Body of pancreas (tissue), 4 donors: ENCODE measurements around the gene TTLL5. TPM values are rescaled to one million over a fixed set of nuclear protein-coding genes. Genes with fewer than 3 reads are reported as not detected.

Experiments used
- ATAC-seq: fragments of 150-250 bp; one replicate; pipeline ENCODE4 v1.9.1; 2016
- DNase-seq, 4 donors: peaks; one replicate each; pipeline ENCODE4 v3.0.0-alpha.2; 2019
- H3K27ac ChIP-seq, 4 donors: fragments of 200-600 bp; sonication (generic); 1 replicate in 3 of 4; 2 replicates in 1 of 4; pipeline versions ENCODE4 v1.5.1 to v1.6.1; 2016 to 2019; ENCODE audit warnings: mild to moderate bottlenecking in 1 of 4, mixed read lengths in 1 of 4, moderate library complexity in 1 of 4
- H3K27me3 ChIP-seq, 2 donors: fragments of 200-600 bp; sonication (generic); one replicate each; pipeline ENCODE4 v1.6.0; 2016; ENCODE audit warnings: mild to moderate bottlenecking in 1 of 2
- H3K36me3 ChIP-seq, 2 donors: fragments of 200-600 bp; sonication (generic); replicated peaks in 1 of 2; 2 replicates each; pipeline ENCODE4 v1.5.1; 2016; ENCODE audit warnings: low read depth in 2 of 2; ENCODE audit not compliant: insufficient read depth in 1 of 2
- H3K4me1 ChIP-seq: fragments of 200-600 bp; sonication (generic); one replicate; pipeline ENCODE4 v1.6.0; 2016
- H3K4me3 ChIP-seq, 2 donors: fragments of 200-600 bp; sonication (generic); 1 replicate in 1 of 2; 2 replicates in 1 of 2; pipeline ENCODE4 v1.5.1; 2016 to 2019
- H3K9me3 ChIP-seq, 3 donors: fragments of 200-600 bp; sonication (generic); 1 replicate in 2 of 3; 2 replicates in 1 of 3; pipeline ENCODE4 v1.5.1; 2016
- CTCF ChIP-seq, 7 experiments: fragments of 450-650 bp in 4 of 7; fragments of 200-600 bp in 3 of 7; sonication (generic) in 3 of 7; IDR thresholded peaks; one replicate each; pipeline ENCODE4 v1.5.1; 2016 to 2019; ENCODE audit warnings: antibody characterized with exemption in 7 of 7
- POLR2A ChIP-seq, 3 donors: fragments of 450-650 bp; IDR thresholded peaks; one replicate each; pipeline ENCODE4 v1.6.1; 2016; ENCODE audit warnings: antibody characterized with exemption in 3 of 3, mild to moderate bottlenecking in 2 of 3
- WGBS, 2 donors: methylation state at CpG; one replicate each; pipeline ENCODE4 v1.1.5; 2017; 5-methylcytosine and 5-hydroxymethylcytosine counted together
- intact Hi-C: fragments of 100-400 bp; cut with DNase I; formaldehyde crosslinking; loops from one replicate; pipeline ENCODE4 v1.15.1; 2023
- total RNA-seq, 2 donors: library from RNA; depleted of rRNA; stranded (reverse); fragments of >200 nt; gene quantifications; one replicate each; pipeline ENCODE4 v1.1.0, GENCODE V29; 2016

TTLL5 gene
- total RNA-seq, 2 donors from 2014 or later, result 21.0 to 21.8 TPM

- no peaks in the 10 kb centered on the region for H3K9me3 ChIP-seq
- no peak overlapping the region for H3K4me3 ChIP-seq
- DNase-seq (no peak), ATAC-seq (no peak)
- no peak for TF ChIP-seq CTCF (IDR thresholded peaks at IDR 0.05)
- TF ChIP-seq POLR2A (IDR thresholded peaks at IDR 0.05), result no peak
- intact Hi-C loops, result no loop called here
- H3K27me3 ChIP-seq, result no peaks in the 10 kb centered on the region
- no peaks in the 10 kb centered on the region for H3K4me1 ChIP-seq
- no peak overlapping the region for H3K27ac ChIP-seq
- H3K36me3 ChIP-seq, result peaks cover 0 to 2% of the 10 kb centered on the region in 2 donors
- WGBS, 2 donors, result 93 to 98% methylated on average over 5 of the region's 5 CpGs
Measured at GRCh38 chr14:75751296-75751695, 90.2 kb downstream of the TTLL5 start.

GRCh38 chr14:75752086-75752485, 91.0 kb downstream of the TTLL5 start:
- intact Hi-C loops, result no loop called here
- H3K27ac ChIP-seq, result no peak overlapping the region
- no peak overlapping the region for H3K4me3 ChIP-seq
- no peaks in the 10 kb centered on the region for H3K9me3 ChIP-seq
- DNase-seq (no peak), ATAC-seq (no peak)
- 82 to 92% methylated on average over 3 of the region's 3 CpGs for WGBS, 2 donors
- H3K27me3 ChIP-seq, result no peaks in the 10 kb centered on the region
- H3K4me1 ChIP-seq, result no peaks in the 10 kb centered on the region
- H3K36me3 ChIP-seq, result no peaks in the 10 kb centered on the region
- no peak for TF ChIP-seq POLR2A (IDR thresholded peaks at IDR 0.05)
- TF ChIP-seq CTCF (IDR thresholded peaks at IDR 0.05), result no peak

GRCh38 chr14:75752907-75753594, 92.0 kb downstream of the TTLL5 start:
- TF ChIP-seq POLR2A (IDR thresholded peaks at IDR 0.05) (no peak), CTCF (IDR thresholded peaks at IDR 0.05) (no peak)
- no peak overlapping the region for H3K27ac ChIP-seq
- H3K27me3 ChIP-seq, result no peaks in the 10 kb centered on the region
- ATAC-seq, result no peak
- no peak for DNase-seq
- H3K4me3 ChIP-seq, result no peak overlapping the region
- H3K36me3 ChIP-seq, result no peaks in the 10 kb centered on the region
- H3K4me1 ChIP-seq, result no peaks in the 10 kb centered on the region
- intact Hi-C loops, result no loop called here
- 72 to 80% methylated on average over 4 of the region's 4 CpGs for WGBS, 2 donors
- H3K9me3 ChIP-seq, result no peaks in the 10 kb centered on the region

- Histone ChIP-seq H3K4me3 (no peak overlapping the region), H3K36me3 (no peaks in the 10 kb centered on the region), H3K27ac (no peak overlapping the region), H3K9me3 (no peaks in the 10 kb centered on the region), H3K4me1 (no peaks in the 10 kb centered on the region), H3K27me3 (no peaks in the 10 kb centered on the region)
- no peak for DNase-seq
- intact Hi-C loops, result no loop called here
- TF ChIP-seq POLR2A (IDR thresholded peaks at IDR 0.05) (no peak), CTCF (IDR thresholded peaks at IDR 0.05) (no peak)
- ATAC-seq, result no peak
- WGBS, 2 donors, result 81 to 89% methylated on average over 4 of the region's 4 CpGs
Measured at GRCh38 chr14:75753696-75754095, 92.7 kb downstream of the TTLL5 start.
